T-helper 2 cell (primary cell): ENCODE data around the gene KIF1C.
"Not testable (repeated sequence)": the region's sequence is repeated elsewhere in the genome, so short reads cannot be mapped to it uniquely, and the experiment has no call there.

Experiments
- DNase-seq, 5 experiments: peaks; one replicate each; pipeline versions ENCODE4 v3.0.0 to v3.0.0-alpha.2; 2012 to 2022

KIF1C gene

DNA sequence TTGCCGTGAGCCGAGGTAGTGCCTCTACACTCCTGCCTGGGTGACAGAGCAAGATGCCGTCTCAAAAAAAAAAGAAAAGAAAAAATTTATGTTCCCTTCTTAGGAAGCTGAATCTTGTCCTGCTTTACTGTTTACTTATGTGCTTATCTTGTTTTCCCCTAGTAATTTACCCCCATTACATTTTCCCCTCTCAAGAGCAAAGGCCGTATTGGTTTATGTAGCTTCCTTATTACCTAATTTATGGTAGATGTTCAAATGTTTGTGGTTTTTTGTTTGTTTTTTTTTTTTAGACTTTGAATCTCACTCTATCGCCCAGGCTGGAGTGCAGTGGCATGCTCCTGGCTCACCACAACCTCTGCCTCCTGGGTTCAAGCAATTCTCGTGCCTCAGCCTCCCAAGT, 47.7 kb downstream of the KIF1C start:
- DNase-seq, result no peak

DNA sequence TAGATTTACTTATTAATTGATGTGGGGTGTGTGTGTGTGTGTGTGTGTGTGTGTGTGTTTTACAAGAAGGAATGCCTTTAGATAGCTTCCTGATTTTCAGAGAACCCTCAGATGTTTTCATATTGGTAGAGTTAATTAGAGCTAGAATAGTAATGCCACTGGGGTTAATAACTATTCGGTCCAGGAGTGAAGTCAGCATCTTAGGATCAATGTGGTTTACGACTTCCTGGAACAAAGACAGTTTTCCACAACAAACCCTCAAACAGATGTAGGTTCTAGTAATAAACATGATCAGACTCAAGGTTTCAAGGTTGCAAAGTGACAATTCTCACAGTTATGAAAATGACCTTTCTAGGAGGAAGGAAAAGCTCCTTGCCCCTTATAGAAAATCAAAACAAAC, 49.7 kb downstream of the KIF1C start:
- DNase-seq, result no peak

DNA sequence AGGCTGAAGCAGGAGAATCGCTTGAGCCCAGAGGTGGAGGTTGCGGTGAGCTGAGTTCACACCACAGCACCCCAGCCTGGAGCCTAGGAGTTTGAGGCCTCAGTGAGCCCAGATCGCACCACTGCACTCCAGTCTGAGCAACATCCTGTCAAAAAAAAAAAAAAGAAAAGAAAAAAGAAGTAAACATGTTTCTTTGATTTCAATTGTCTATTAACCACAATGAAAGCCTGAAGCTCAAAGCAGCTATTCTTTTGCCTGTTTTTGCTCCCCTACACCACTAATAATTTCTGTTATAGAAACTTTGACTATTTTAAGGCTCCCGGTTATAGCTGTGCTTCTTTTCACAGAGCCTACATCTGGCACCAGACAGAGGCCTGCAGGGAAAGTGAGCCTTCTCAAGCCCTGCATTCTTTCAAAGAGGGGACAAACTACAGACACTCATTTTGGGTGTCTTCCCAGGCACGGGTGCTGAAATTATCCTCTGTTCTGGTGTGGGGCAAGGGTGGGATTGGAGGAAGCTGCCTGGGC, 51.6 kb downstream of the KIF1C start:
- DNase-seq, result peak in 4 of 5 experiments; percentile 13 to 88 (median 73)

DNA sequence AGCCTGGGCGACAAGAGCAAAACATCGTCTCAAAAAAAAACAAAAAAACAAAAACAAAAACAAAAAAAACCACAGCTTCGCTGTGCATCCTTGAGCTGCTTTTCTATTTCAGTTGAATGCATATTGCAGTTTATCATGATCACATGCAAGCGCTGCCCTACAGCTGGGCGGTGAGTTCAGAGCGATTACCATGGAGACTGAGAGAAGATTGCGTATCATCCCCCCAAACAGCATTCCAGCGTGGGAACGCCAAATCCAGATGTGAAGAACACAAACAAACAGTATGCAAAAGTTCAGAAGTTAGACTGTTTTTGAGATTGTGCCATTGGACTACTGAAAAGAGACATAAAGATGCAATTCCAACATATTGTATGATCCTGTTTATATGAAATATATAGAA, 52.5 kb downstream of the KIF1C start:
- DNase-seq, result no peak

DNA sequence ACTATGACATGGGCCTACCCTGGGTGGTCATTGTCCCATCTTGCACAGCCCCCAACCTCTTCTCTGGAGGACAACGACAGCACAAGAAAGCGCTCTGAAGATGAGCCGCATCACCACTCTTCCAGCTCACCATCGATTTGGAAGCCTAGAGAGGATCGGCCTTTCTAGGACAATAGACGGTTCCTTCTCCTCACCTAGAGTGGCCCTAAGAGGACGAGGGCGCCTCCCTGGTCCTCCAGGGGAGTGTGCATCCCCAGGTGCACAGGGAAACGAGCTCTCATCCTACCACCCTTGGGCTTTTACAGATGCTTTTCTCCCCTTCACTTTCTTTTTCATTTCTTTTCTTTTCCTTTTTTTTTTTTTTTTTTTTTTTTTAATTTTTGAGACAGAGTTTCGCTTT, 57.8 kb downstream of the KIF1C start:
- no peak for DNase-seq

DNA sequence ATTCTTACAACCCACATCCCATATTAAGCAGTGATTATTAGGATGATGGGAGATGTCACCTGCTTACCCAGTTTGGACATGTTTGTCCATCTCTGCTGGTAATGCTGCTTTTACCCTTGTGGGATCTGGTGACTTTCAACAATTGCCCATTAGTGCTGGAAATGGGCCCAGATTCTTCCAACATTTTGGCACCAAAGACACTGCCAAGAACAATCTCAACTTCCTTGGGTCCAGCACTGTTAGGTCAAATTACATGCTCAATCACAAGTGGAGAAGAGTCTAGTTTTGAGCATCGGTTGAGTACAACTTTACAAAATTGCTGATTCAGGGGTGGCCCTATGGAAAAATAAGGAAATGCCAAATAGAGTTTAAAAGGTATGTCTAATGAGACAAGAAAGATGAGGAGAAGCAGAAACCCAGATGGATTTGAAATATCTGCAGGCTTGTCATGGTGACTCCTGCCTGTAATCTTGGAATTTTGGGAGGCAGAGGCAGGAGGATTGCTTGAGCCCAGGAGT, 67.5 kb downstream of the KIF1C start:
- no peak for DNase-seq

DNA sequence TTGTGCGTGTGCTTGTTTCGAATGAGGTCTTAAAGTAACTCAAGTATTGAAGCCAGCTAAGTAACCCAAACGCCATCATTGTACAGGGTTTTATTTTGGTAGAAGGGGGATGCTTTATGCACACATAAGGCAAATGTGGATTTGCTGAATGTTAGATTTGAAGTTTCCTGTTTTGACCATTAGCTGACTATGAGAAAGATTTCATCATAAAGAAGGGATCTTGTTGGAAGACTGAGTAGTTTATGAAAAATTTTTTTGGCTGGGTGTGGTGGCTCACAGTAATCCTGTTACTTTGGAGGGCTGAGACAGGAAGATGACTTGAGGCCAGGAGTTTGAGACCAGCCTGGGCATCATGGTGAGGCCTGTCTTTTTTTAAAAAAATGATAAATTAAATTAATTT, 70.5 kb downstream of the KIF1C start:
- DNase-seq, result no peak

DNA sequence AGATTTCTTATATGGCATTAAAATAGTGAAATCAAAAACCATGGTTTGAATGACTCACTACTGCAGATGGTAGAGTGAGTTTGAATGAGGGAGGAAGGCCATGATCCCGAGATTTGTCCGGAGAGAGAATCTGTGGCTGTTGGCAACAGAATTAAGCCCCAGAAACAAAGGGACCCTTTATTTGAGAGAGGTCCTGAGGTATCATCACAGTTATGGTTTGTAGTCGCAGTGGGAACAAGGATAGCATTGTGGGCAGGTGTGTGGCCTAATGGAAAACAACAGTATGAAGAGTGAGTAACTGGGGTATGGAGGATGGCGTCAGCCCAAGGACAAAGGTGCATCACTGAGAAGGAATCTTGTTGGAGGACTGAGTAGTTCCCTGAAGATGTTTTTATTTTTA, 72.0 kb downstream of the KIF1C start:
- no peak for DNase-seq

DNA sequence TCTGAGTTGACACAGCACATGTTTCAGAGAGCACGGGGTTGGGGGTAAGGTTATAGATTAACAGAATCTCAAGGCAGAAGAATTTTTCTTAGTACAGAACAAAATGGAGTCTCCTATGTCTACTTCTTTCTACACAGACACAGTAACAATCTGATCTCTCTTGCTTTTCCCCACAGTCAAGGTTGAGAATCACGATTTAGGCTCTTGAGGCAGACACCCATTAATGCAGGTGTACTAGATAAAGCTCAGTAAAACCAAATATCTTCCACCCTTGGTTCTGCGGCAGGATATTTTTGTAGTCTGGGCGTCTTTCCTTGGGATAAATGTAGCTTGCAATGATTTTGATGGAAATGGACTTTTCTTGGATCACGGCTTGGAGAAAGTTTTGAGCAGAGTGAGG, 77.7 kb downstream of the KIF1C start:
- not testable (repeated sequence) for DNase-seq

DNA sequence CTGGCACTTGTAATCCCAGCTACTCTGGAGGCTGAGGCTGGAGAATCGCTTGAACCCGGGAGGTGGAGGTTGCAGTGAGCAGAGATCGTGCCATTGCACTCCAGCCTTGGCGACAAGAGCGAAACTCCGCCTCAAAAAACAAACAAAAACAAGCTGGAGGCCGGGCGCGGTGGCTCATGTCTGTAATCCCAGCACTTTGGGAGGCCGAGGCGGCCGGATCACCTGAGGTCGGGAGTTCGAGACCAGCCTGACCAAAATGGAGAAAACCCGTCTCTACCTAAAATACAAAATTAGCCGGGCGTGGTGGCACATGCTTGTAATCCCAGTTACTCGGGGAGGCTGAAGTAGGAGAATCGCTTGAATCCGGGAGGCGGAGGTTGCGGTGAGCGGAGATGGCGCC, 79.5 kb downstream of the KIF1C start:
- DNase-seq, result not testable (repeated sequence)

DNA sequence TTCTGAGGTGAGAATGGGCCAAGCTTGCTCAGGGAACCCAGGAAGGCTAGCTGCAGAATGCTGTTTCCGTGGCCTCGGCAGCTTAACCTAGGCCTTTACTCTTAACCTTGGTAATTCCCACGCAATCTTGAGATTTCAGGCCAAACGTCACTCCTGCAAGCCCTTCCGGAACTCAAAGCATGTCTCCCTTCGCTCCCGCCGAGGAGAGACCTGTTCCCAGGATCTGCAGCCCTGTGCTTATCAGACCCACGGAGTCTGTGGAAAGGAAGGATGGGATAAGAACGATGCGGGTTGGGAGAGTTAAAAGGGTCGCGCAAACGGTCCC, 80.0 kb downstream of the KIF1C start:
- peak in 1 of 5 experiments; percentile 3 for DNase-seq
